ENCODE results near the gene SIAH1. TPM values are rescaled to one million over a fixed set of nuclear protein-coding genes. Genes with fewer than 3 reads are reported as not detected.
"Not testable (repeated sequence)": the region's sequence is repeated elsewhere in the genome, so short reads cannot be mapped to it uniquely, and the experiment has no call there.

SIAH1 gene
- total and polyA plus RNA-seq, 8 donors = 6.0 to 13.2 (median 9.5) TPM

DNA sequence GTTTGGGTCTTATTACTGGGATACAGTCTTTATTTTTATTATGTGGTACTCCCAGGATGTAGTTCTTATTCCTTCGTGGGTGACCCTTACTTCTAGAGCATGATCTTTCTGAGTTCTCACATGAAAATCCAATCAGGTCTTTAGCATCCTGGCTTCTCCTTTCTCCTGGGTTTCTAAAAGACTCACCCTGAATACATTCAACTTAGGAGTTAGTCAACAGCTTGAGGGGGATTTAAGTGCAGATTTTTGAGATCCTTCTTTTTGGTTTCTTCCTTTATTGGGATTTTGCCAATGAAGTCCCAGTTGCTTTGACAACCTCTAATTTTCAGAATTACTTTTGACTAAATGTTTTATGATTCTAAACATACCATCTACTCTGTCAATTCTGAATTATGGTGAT lies 68.2 kb downstream of the SIAH1 start:
- WGBS, 2 donors = 88 to 93% methylated on average over 1 of the region's 1 CpG
- H3K27ac ChIP-seq = no peak overlapping the region
- H3K36me3 ChIP-seq = peaks cover 0 to 5% (median 0%) of the 10 kb centered on the region in 3 donors
- no peaks in the 10 kb centered on the region for H3K9me3 ChIP-seq
- FAIRE-seq (no peak), ATAC-seq (no peak), DNase-seq (no peak)
- intact Hi-C loops (cut with DNase I) = no loop called here
- no peaks in the 10 kb centered on the region for H3K27me3 ChIP-seq
- TF ChIP-seq, protein P1, sequence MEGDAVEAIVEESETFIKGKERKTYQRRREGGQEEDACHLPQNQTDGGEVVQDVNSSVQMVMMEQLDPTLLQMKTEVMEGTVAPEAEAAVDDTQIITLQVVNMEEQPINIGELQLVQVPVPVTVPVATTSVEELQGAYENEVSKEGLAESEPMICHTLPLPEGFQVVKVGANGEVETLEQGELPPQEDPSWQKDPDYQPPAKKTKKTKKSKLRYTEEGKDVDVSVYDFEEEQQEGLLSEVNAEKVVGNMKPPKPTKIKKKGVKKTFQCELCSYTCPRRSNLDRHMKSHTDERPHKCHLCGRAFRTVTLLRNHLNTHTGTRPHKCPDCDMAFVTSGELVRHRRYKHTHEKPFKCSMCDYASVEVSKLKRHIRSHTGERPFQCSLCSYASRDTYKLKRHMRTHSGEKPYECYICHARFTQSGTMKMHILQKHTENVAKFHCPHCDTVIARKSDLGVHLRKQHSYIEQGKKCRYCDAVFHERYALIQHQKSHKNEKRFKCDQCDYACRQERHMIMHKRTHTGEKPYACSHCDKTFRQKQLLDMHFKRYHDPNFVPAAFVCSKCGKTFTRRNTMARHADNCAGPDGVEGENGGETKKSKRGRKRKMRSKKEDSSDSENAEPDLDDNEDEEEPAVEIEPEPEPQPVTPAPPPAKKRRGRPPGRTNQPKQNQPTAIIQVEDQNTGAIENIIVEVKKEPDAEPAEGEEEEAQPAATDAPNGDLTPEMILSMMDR (IDR thresholded peaks at IDR 0.05) = no peak
- no peak overlapping the region for H3K4me3 ChIP-seq
- no peaks in the 10 kb centered on the region for H3K4me1 ChIP-seq

DNA sequence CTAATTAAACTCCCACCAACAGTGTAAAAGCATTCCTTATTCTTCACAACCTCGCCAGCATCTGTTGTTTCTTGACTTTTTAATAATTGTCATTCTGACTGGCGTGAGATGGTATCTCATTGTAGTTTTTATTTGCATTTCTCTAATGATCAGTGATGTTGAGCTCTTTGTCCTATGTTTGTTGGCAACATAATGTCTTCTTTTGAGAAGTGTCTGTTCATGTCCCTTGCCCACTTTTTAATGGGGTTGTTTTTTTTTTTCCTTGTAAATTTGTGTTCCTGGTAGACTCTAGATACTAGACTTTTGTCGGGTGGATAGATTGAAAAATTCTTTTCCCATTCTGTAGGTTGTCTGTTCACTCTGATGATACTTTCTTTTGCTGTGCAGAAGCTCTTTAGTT lies 71.3 kb downstream of the SIAH1 start:
- DNase-seq; H3K27ac ChIP-seq; H3K9me3 ChIP-seq; H3K4me1 ChIP-seq; intact Hi-C loops (cut with DNase I); ATAC-seq; FAIRE-seq; H3K36me3 ChIP-seq; H3K27me3 ChIP-seq; H3K4me3 ChIP-seq: not testable (repeated sequence)
- 98 to 100% methylated on average over 3 of the region's 3 CpGs for WGBS, 2 donors

DNA sequence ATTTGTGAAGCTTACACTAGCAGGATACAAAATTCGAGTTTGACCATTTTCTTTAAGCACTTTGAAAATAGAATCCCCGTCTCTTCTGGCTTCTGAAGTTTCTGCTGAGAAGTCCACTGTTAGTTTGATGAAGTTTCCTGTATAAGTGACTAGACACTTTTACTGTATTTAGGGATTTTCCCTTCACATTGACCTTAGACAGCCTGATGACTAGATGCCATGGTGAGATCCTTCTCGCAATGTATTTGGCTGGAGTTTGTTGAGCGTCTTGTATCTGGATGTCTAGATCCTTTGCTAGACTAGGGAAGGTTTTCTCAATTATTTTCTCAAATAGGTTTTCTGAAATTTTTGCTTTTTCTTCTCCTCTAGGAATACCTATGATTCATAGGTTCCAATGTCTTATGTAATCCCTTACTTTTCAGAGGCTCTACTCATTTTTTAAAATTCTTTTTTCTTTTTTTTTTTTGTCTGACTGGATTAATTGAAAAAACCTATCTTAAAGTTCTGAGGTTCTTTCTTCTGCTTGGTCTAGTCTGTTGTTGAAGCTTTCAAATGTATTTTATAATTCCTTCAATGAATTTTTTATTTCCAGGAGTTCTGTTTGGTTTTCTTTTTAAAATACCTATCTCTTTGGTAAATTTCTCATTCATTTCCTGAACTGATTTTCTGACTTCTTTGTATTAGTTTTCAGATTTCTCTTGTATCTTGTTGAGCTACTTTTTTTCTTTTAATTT lies 74.1 kb downstream of the SIAH1 start:
- H3K27ac ChIP-seq = no peak overlapping the region
- H3K36me3 ChIP-seq = peaks cover 0 to 5% (median 3%) of the 10 kb centered on the region in 3 donors

More for the DNA sequence above, 74.1 kb downstream of the SIAH1 start:
- Histone ChIP-seq H3K4me3 (no peak overlapping the region), H3K27me3 (no peaks in the 10 kb centered on the region), H3K4me1 (no peaks in the 10 kb centered on the region), H3K9me3 (no peaks in the 10 kb centered on the region)
- TF ChIP-seq, protein P1 (IDR thresholded peaks at IDR 0.05) = no peak
- ATAC-seq = no peak
- no peak for FAIRE-seq
- WGBS, 2 donors = 98 to 100% methylated on average over 4 of the region's 4 CpGs
- intact Hi-C loops (cut with DNase I) = no loop called here
- no peak for DNase-seq

Other genes starting within 250 kb of the SIAH1 start
- not detected for gene ABCC12, start 229.4 kb downstream of the SIAH1 start, total RNA-seq
- gene ABCC12, start 229.4 kb downstream of the SIAH1 start, polyA plus RNA-seq = not detected
- gene LONP2, start 141.1 kb downstream of the SIAH1 start, total RNA-seq = 10 to 100 TPM; 31.6 to 45.0 (median 41.6) TPM
- 10 to 100 TPM; 31.4 to 49.1 TPM for gene LONP2, start 141.1 kb downstream of the SIAH1 start, polyA plus RNA-seq
- under 1 TPM in 5 of 6 donors, not detected in 1; 0.20 to 0.41 (median 0.28) TPM for gene ABCC11, start 137.9 kb downstream of the SIAH1 start, total RNA-seq
- under 1 TPM; 0.11 to 0.19 TPM for gene ABCC11, start 137.9 kb downstream of the SIAH1 start, polyA plus RNA-seq
- 10 to 100 TPM in 5 of 6 donors, 1 to 10 TPM in 1; 8.8 to 16.1 (median 10.7) TPM for gene N4BP1, start 224.8 kb upstream of the SIAH1 start, total RNA-seq
- gene N4BP1, start 224.8 kb upstream of the SIAH1 start, polyA plus RNA-seq = 1 to 10 TPM; 7.0 to 7.1 TPM

Measured in pancreas (tissue), 10 donors.